ENCODE data around the gene RAB30. TPM values are rescaled to one million over a fixed set of nuclear protein-coding genes. Genes with fewer than 3 reads are reported as not detected.

RAB30 gene
- total RNA-seq, 1 experiment from 2014 or later: 6.2 TPM

DNA sequence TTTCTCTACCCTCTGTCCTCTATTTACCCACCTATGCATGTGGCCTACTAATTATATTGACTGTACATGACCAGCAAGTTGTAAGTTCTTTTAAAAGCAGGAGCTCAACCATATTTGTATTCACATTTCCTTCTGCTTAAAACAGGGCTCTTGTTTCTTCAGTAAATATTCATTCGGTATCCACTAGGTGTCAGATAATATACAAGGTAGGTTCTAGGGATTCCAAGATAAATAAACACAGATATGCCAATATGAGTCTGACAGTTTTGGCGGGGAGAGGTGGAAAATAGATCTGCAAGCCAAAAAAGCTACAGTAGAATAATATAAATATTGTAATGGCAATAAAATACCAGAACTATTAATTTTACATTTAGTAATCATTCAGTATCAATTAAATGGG, 15.3 kb upstream of the RAB30 start:
- no peaks in the 10 kb centered on the region for H3K36me3 Mint-ChIP-seq
- no peak for ATAC-seq
- no peaks in the 10 kb centered on the region for H3K27me3 Mint-ChIP-seq (ENCODE audit: low read depth)
- TF ChIP-seq ATF6 (CRISPR knock-in tag; IDR thresholded peaks at IDR 0.05): no peak
- TF ChIP-seq ETV6 (CRISPR knock-in tag; IDR thresholded peaks at IDR 0.05): no peak
- no peak for TF ChIP-seq ARID4B (CRISPR knock-in tag; IDR thresholded peaks at IDR 0.05; ENCODE audit: borderline replicate concordance)
- H3K9me3 Mint-ChIP-seq: no peaks in the 10 kb centered on the region
- POLR2A ChIA-PET: interaction anchor here (1.0 kb wide), 1 partner anchor 70 kb away, joined by 3 read pairs; the partner anchor contains the start of gene PCF11
- H3K4me3 Mint-ChIP-seq: no peak overlapping the region
- no peak overlapping the region for H3K27ac Mint-ChIP-seq
- DNase-seq (ENCODE audit: low spot score): no peak
- H3K4me1 Mint-ChIP-seq: peaks cover 4% of the 10 kb centered on the region; the same call in 1 of the 2 replicates
- CTCF ChIA-PET: interaction anchor here (0.6 kb wide), 1 partner anchor 353 kb away, joined by 3 read pairs; the partner anchor contains the start of gene FAM181B

GRCh38 chr11:83079820-83080219, 8.1 kb upstream of the RAB30 start:
- ATAC-seq (no peak), DNase-seq (ENCODE audit: low spot score) (no peak)
- ChIA-PET POLR2A (no interaction called here), CTCF (no interaction called here)
- no peak overlapping the region for H3K27ac Mint-ChIP-seq
- no peak overlapping the region for H3K4me3 Mint-ChIP-seq
- peaks cover 4% of the 10 kb centered on the region; the same call in 1 of the 2 replicates for H3K4me1 Mint-ChIP-seq
- TF ChIP-seq, protein P1, sequence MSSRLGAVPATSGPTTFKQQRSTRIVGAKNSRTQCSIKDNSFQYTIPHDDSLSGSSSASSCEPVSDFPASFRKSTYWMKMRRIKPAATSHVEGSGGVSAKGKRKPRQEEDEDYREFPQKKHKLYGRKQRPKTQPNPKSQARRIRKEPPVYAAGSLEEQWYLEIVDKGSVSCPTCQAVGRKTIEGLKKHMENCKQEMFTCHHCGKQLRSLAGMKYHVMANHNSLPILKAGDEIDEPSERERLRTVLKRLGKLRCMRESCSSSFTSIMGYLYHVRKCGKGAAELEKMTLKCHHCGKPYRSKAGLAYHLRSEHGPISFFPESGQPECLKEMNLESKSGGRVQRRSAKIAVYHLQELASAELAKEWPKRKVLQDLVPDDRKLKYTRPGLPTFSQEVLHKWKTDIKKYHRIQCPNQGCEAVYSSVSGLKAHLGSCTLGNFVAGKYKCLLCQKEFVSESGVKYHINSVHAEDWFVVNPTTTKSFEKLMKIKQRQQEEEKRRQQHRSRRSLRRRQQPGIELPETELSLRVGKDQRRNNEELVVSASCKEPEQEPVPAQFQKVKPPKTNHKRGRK (CRISPR knock-in tag; IDR thresholded peaks at IDR 0.05; ENCODE audit: borderline replicate concordance): no peak
- no peak for TF ChIP-seq ATF6 (CRISPR knock-in tag; IDR thresholded peaks at IDR 0.05)
- no peak for TF ChIP-seq KAT7 (CRISPR knock-in tag; IDR thresholded peaks at IDR 0.05; ENCODE audit: borderline replicate concordance)
- TF ChIP-seq ZBTB43 (CRISPR knock-in tag; IDR thresholded peaks at IDR 0.05): no peak
- no peak for TF ChIP-seq GTF2I (CRISPR knock-in tag; conservative IDR thresholded peaks at IDR 0.05)
- TF ChIP-seq, protein P2, sequence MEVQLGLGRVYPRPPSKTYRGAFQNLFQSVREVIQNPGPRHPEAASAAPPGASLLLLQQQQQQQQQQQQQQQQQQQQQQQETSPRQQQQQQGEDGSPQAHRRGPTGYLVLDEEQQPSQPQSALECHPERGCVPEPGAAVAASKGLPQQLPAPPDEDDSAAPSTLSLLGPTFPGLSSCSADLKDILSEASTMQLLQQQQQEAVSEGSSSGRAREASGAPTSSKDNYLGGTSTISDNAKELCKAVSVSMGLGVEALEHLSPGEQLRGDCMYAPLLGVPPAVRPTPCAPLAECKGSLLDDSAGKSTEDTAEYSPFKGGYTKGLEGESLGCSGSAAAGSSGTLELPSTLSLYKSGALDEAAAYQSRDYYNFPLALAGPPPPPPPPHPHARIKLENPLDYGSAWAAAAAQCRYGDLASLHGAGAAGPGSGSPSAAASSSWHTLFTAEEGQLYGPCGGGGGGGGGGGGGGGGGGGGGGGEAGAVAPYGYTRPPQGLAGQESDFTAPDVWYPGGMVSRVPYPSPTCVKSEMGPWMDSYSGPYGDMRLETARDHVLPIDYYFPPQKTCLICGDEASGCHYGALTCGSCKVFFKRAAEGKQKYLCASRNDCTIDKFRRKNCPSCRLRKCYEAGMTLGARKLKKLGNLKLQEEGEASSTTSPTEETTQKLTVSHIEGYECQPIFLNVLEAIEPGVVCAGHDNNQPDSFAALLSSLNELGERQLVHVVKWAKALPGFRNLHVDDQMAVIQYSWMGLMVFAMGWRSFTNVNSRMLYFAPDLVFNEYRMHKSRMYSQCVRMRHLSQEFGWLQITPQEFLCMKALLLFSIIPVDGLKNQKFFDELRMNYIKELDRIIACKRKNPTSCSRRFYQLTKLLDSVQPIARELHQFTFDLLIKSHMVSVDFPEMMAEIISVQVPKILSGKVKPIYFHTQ (CRISPR knock-in tag; IDR thresholded peaks at IDR 0.05): no peak
- no peaks in the 10 kb centered on the region for H3K27me3 Mint-ChIP-seq (ENCODE audit: low read depth)
- H3K36me3 Mint-ChIP-seq: peaks cover 10% of the 10 kb centered on the region
- no peaks in the 10 kb centered on the region for H3K9me3 Mint-ChIP-seq

Measured in WTC11 (cell line).